Fibroblast of villous mesenchyme (primary cell): ENCODE results near the gene GCN1. TPM values are rescaled to one million over a fixed set of nuclear protein-coding genes. Genes with fewer than 3 reads are reported as not detected.
A peak's percentile ranks its signal among the peaks of the same experiment; 100 is the strongest.

ENCODE experiments used
- DNase-seq: peaks from one replicate; pipeline ENCODE4 v3.0.0-alpha.2; 2010; ENCODE audit warnings: low read depth
- H3K4me3 ChIP-seq: 2 replicates; pipeline ENCODE4 v1.5.1; 2011; ENCODE audit warnings: low read depth, mild to moderate bottlenecking, low read length
- total RNA-seq: library from RNA; depleted of rRNA; stranded (reverse); fragments of >200 nt; gene quantifications from 2 replicates; pipeline ENCODE4 v1.2.3, GENCODE V29; 2012
- TF ChIP-seq, protein P1 (sequence below): IDR thresholded peaks from 2 replicates; pipeline ENCODE4 v1.5.1; 2012; ENCODE audit warnings: low read depth, mild to moderate bottlenecking, low read length; ENCODE audit not compliant: insufficient read depth

Gene GCN1
- total RNA-seq, 1 donor: 210 TPM

- TF ChIP-seq, protein P1, sequence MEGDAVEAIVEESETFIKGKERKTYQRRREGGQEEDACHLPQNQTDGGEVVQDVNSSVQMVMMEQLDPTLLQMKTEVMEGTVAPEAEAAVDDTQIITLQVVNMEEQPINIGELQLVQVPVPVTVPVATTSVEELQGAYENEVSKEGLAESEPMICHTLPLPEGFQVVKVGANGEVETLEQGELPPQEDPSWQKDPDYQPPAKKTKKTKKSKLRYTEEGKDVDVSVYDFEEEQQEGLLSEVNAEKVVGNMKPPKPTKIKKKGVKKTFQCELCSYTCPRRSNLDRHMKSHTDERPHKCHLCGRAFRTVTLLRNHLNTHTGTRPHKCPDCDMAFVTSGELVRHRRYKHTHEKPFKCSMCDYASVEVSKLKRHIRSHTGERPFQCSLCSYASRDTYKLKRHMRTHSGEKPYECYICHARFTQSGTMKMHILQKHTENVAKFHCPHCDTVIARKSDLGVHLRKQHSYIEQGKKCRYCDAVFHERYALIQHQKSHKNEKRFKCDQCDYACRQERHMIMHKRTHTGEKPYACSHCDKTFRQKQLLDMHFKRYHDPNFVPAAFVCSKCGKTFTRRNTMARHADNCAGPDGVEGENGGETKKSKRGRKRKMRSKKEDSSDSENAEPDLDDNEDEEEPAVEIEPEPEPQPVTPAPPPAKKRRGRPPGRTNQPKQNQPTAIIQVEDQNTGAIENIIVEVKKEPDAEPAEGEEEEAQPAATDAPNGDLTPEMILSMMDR: peak; percentile 96
- H3K4me3 ChIP-seq: no peak overlapping the region
- DNase-seq: peak; percentile 87
Measured at GRCh38 chr12:120228291-120229070, 34.0 kb upstream of the GCN1 start.

DNA sequence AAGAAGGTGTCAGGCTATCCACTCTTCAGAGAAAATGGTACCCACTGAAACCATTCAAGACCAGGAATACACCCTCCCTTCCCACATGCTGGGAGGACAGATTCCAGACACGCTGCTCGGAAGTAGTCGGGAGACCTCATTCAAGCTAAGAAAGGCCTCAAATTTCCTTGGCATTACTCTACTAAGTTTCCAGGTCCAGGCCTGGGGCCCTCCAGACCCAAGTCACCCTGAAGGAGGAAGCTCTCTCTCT, 33.5 kb upstream of the GCN1 start:
- no peak for DNase-seq
- H3K4me3 ChIP-seq: no peak overlapping the region
- TF ChIP-seq, protein P1: no peak

GRCh38 chr12:120227233-120228040, 32.9 kb upstream of the GCN1 start:
- no peak overlapping the region for H3K4me3 ChIP-seq
- TF ChIP-seq, protein P1: no peak
- no peak for DNase-seq

DNA sequence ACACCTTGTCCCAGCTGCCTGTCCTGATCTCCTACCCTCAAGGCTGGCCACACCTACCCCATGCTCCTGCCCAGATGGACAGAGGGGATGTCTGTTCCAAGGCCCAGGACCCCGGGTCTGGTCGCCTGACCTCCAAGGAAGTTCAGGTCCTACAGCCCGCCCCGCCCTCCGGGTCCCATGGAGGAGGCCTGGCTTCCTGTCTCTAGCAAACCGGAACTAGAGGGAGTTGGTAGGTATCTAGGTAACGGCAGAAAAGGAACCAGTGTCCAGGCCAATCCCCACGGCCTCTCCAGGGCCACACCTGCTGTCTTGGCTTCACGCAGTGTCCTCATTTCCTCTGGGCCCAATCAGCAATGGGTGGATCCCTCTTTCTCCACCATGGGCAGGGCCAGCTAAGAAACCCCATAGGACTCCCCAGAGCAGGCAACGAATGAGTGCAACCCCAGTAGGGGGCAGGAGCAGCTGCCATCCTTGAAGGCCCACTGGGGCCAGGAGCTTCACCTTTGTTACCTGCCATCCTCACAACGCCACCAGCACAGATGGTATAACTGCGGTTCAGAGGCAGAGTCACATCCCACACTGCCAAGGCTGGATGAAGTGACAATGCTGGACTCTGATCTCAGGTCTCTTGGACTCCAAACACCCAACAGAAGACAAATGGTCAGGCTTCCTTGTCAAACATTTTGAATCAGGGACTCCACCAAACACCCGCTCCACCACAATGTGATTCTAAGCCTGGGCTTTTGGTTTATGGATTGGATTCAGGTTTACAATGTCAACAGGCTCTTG, 31.5 kb upstream of the GCN1 start:
- TF ChIP-seq, protein P1: no peak
- no peak overlapping the region for H3K4me3 ChIP-seq
- no peak for DNase-seq

- peak; percentile 62 for DNase-seq
- H3K4me3 ChIP-seq: no peak overlapping the region
- TF ChIP-seq, protein P1: no peak
Measured at GRCh38 chr12:120225200-120225558, 30.7 kb upstream of the GCN1 start.

GRCh38 chr12:120224304-120225199, 30.0 kb upstream of the GCN1 start:
- TF ChIP-seq, protein P1: no peak
- H3K4me3 ChIP-seq: no peak overlapping the region
- no peak for DNase-seq
